HepG2 (cell line): ENCODE measurements around the gene PSMB3. TPM values are rescaled to one million over a fixed set of nuclear protein-coding genes. Genes with fewer than 3 reads are reported as not detected.

ENCODE experiments used
- ARNT2 ChIP-seq: sonication (generic); formaldehyde crosslinking; IDR thresholded peaks from 2 replicates; pipeline ENCODE4 v1.8.0; 2022; ENCODE audit warnings: mild to moderate bottlenecking, low read depth, missing genetic modification reagents, moderate library complexity
- CBFB ChIP-seq: sonication (generic); formaldehyde crosslinking; IDR thresholded peaks from 2 replicates; pipeline ENCODE4 v1.4.0; 2020; ENCODE audit warnings: missing genetic modification reagents
- CCAR2 ChIP-seq: fragments of 200-400 bp; formaldehyde crosslinking; optimal IDR thresholded peaks from 2 replicates; pipeline ENCODE3; 2018; ENCODE audit warnings: low read depth, mild to moderate bottlenecking, low read length, moderate library complexity
- FOXA3 ChIP-seq: IDR thresholded peaks from 2 replicates; pipeline ENCODE4 v1.6.1; 2016; ENCODE audit warnings: missing genetic modification reagents, missing compliant biosample characterization
- HNRNPUL1 ChIP-seq: fragments of 200-400 bp; formaldehyde crosslinking; IDR thresholded peaks from 2 replicates; pipeline ENCODE4 v1.6.1; 2017; ENCODE audit warnings: low read depth, mild to moderate bottlenecking, low read length, moderate library complexity
- KDM5A ChIP-seq: fragments of 200-600 bp; sonication (generic); IDR thresholded peaks from 2 replicates; pipeline ENCODE4 v1.7.0; 2018; ENCODE audit warnings: antibody characterized with exemption, mild to moderate bottlenecking, low read length, borderline replicate concordance
- KLF13 ChIP-seq: sonication (generic); formaldehyde crosslinking; IDR thresholded peaks from 2 replicates; pipeline ENCODE4 v1.4.0; 2020; ENCODE audit warnings: mild to moderate bottlenecking, missing genetic modification reagents
- MED1 ChIP-seq: sonication (generic); formaldehyde crosslinking; IDR thresholded peaks from 2 replicates; pipeline ENCODE4 v1.4.0; 2020; ENCODE audit warnings: missing genetic modification reagents
- MED8 ChIP-seq: sonication (generic); formaldehyde crosslinking; IDR thresholded peaks from 2 replicates; pipeline ENCODE4 v1.8.1; 2023; ENCODE audit warnings: mild to moderate bottlenecking, missing genetic modification reagents; ENCODE audit not compliant: insufficient replicate concordance
- NFYC ChIP-seq: IDR thresholded peaks from 2 replicates; pipeline ENCODE4 v1.6.1; 2016; ENCODE audit warnings: missing genetic modification reagents, missing compliant biosample characterization
- POLR2AphosphoS2 ChIP-seq: IDR thresholded peaks from 2 replicates; pipeline ENCODE4 v1.6.1; 2011; ENCODE audit warnings: low read depth, low read length, improper control_type of control experiment
- SALL2 ChIP-seq: sonication (generic); formaldehyde crosslinking; IDR thresholded peaks from 2 replicates; pipeline ENCODE4 v1.8.1; 2023; ENCODE audit warnings: mild to moderate bottlenecking, missing genetic modification reagents, inconsistent platforms
- TMF1 ChIP-seq: sonication (generic); formaldehyde crosslinking; IDR thresholded peaks from 2 replicates; pipeline ENCODE4 v1.8.1; 2022; ENCODE audit warnings: low read depth, missing genetic modification reagents
- ZFYVE20 ChIP-seq: sonication (generic); formaldehyde crosslinking; IDR thresholded peaks from 2 replicates; pipeline ENCODE4 v1.8.0; 2023; ENCODE audit warnings: low read depth, mild to moderate bottlenecking, moderate library complexity, missing genetic modification reagents, borderline replicate concordance
- ZMYM4 ChIP-seq: sonication (generic); formaldehyde crosslinking; IDR thresholded peaks from 2 replicates; pipeline ENCODE4 v1.8.1; 2023; ENCODE audit warnings: mild to moderate bottlenecking, missing genetic modification reagents
- ZNF20 ChIP-seq: sonication (generic); formaldehyde crosslinking; IDR thresholded peaks from 2 replicates; pipeline ENCODE4 v1.4.0; 2020; ENCODE audit warnings: mild to moderate bottlenecking, moderate library complexity, missing genetic modification reagents
- ZNF501 ChIP-seq: sonication (generic); formaldehyde crosslinking; IDR thresholded peaks from 2 replicates; pipeline ENCODE4 v1.5.1; 2020; ENCODE audit warnings: mild to moderate bottlenecking, moderate library complexity, missing genetic modification reagents
- ZNF549 ChIP-seq: sonication (generic); formaldehyde crosslinking; IDR thresholded peaks from 2 replicates; pipeline ENCODE4 v1.5.0; 2020; ENCODE audit warnings: missing genetic modification reagents
- ZNF563 ChIP-seq: sonication (generic); formaldehyde crosslinking; IDR thresholded peaks from 2 replicates; pipeline ENCODE4 v1.8.0; 2022; ENCODE audit warnings: mild to moderate bottlenecking, moderate library complexity, missing genetic modification reagents
- ZNF768 ChIP-seq: sonication (generic); formaldehyde crosslinking; IDR thresholded peaks from 2 replicates; pipeline ENCODE4 v1.4.0; 2020; ENCODE audit warnings: missing genetic modification reagents
- polyA plus RNA-seq, 8 experiments: library from polyadenylated mRNA; depleted of rRNA in 3 of 8; stranded (reverse) in 7 of 8; unstranded in 1 of 8; fragments of >200 nt; fragmentation: Illumina TruSeq in 4 of 8; extraction: Trizol in 4 of 8; gene quantifications; 2 replicates each; pipeline versions ENCODE4 v1.2.1 to v1.2.3, GENCODE V29; 2011 to 2016; ENCODE audit warnings: low read depth in 4 of 8, missing spikeins in 1 of 8, mixed read lengths in 1 of 8; ENCODE audit not compliant: insufficient read depth in 1 of 8
- total RNA-seq, 5 experiments: library from RNA; depleted of rRNA; stranded (reverse); fragments of >200 nt; fragmentation: Illumina TruSeq; extraction: Trizol; gene quantifications; 2 replicates each; pipeline ENCODE4 v1.2.3, GENCODE V29; 2016; ENCODE audit warnings: low read depth in 1 of 5
- TF ChIP-seq, protein P1 (sequence below): sonication (generic); formaldehyde crosslinking; IDR thresholded peaks from 2 replicates; pipeline ENCODE4 v1.5.0; 2020; ENCODE audit warnings: mild to moderate bottlenecking, missing genetic modification reagents, borderline replicate concordance
- TF ChIP-seq, protein P2 (sequence below): IDR thresholded peaks from 2 replicates; pipeline ENCODE4 v1.4.0; 2020; ENCODE audit warnings: mild to moderate bottlenecking, missing genetic modification reagents
- TF ChIP-seq, protein P3 (sequence below): sonication (generic); formaldehyde crosslinking; IDR thresholded peaks from 2 replicates; pipeline ENCODE4 v1.8.1; 2023; ENCODE audit warnings: mild to moderate bottlenecking, missing genetic modification reagents

The PSMB3 gene
- total and polyA plus RNA-seq, 2 of the 13 experiments (the other 11 are each of a cell fraction or from before 2014, with no cell fraction given): 366 to 517 TPM

DNA sequence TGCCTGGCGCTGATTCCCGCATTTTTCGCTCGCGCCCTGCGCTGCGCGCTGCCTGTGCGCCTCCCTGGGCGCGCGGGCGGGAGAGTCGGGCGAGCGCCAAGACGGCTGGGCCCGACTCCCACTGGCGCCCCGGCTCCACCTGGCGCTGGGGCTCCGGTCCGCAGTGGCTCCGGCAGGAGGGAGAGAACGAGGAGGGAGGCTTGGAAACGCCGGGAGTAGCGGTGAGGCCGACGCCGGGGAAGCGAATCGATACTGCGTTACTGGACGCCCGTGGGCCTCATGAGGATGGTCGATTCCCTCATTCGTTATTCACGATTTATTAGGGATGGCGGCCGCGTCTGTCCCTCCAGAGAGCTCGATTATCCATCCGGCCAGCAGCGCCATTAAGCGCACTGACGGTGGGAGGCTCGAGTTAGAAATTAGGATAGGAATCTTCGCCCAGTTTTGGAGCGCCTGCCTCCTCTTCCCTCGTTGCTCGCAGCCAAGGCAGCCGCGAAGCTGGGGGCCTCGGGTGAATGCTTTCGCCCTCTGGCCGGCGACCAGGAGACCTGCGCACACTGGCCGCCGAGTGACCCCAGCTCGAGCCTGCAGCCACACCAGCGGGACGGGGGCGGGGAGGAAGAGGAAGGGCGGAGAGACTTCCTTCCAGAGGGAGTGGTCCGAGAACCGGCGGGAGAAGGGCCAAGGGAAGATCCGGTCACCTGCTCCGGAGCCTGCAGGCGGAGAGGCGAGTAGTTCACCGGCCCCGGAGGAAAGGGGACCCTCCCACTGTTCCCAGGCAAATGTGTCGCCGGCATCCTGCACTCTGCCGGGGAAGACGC, 3.1 kb upstream of the PSMB3 start (continued):
- TF ChIP-seq ARNT2 (CRISPR knock-in tag) (peak; percentile 11; the same call in 1 of the 2 replicates), CCAR2 (no peak), SALL2 (CRISPR knock-in tag) (peak; percentile 88; the same call in 1 of the 2 replicates), KLF13 (no peak), ZNF501 (CRISPR knock-in tag) (peak; percentile 61; the same call in 1 of the 2 replicates), ZNF20 (CRISPR knock-in tag) (no peak; the same call in 1 of the 2 replicates), KDM5A (no peak; the same call in 1 of the 2 replicates), ZFYVE20 (CRISPR knock-in tag) (no peak), MED1 (CRISPR knock-in tag) (no peak; the same call in none of the 2 replicates), ZMYM4 (CRISPR knock-in tag) (peak; percentile 56), TMF1 (CRISPR knock-in tag) (peak; percentile 73; the same call in 1 of the 2 replicates), ZNF563 (CRISPR knock-in tag) (peak; percentile 56; the same call in 1 of the 2 replicates), ZNF549 (CRISPR knock-in tag) (no peak), HNRNPUL1 (no peak), FOXA3 (CRISPR knock-in tag) (peak; percentile 51), MED8 (CRISPR knock-in tag) (peak; percentile 89), CBFB (no peak), ZNF768 (CRISPR knock-in tag) (no peak; the same call in 1 of the 2 replicates), NFYC (peak; percentile 46), POLR2AphosphoS2 (no peak)
- TF ChIP-seq, protein P1, sequence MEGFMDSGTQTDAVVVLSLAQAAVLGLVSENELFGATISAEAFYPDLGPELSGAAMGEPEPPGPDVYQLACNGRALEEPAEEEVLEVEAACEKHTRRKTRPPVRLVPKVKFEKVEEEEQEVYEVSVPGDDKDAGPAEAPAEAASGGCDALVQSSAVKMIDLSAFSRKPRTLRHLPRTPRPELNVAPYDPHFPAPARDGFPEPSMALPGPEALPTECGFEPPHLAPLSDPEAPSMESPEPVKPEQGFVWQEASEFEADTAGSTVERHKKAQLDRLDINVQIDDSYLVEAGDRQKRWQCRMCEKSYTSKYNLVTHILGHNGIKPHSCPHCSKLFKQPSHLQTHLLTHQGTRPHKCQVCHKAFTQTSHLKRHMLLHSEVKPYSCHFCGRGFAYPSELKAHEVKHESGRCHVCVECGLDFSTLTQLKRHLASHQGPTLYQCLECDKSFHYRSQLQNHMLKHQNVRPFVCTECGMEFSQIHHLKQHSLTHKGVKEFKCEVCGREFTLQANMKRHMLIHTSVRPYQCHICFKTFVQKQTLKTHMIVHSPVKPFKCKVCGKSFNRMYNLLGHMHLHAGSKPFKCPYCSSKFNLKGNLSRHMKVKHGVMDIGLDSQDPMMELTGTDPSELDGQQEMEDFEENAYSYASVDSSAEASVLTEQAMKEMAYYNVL (CRISPR knock-in tag): peak; percentile 60
- TF ChIP-seq, protein P2, sequence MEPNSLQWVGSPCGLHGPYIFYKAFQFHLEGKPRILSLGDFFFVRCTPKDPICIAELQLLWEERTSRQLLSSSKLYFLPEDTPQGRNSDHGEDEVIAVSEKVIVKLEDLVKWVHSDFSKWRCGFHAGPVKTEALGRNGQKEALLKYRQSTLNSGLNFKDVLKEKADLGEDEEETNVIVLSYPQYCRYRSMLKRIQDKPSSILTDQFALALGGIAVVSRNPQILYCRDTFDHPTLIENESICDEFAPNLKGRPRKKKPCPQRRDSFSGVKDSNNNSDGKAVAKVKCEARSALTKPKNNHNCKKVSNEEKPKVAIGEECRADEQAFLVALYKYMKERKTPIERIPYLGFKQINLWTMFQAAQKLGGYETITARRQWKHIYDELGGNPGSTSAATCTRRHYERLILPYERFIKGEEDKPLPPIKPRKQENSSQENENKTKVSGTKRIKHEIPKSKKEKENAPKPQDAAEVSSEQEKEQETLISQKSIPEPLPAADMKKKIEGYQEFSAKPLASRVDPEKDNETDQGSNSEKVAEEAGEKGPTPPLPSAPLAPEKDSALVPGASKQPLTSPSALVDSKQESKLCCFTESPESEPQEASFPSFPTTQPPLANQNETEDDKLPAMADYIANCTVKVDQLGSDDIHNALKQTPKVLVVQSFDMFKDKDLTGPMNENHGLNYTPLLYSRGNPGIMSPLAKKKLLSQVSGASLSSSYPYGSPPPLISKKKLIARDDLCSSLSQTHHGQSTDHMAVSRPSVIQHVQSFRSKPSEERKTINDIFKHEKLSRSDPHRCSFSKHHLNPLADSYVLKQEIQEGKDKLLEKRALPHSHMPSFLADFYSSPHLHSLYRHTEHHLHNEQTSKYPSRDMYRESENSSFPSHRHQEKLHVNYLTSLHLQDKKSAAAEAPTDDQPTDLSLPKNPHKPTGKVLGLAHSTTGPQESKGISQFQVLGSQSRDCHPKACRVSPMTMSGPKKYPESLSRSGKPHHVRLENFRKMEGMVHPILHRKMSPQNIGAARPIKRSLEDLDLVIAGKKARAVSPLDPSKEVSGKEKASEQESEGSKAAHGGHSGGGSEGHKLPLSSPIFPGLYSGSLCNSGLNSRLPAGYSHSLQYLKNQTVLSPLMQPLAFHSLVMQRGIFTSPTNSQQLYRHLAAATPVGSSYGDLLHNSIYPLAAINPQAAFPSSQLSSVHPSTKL (CRISPR knock-in tag): peak; percentile 61; the same call in 1 of the 2 replicates
- TF ChIP-seq, protein P3, sequence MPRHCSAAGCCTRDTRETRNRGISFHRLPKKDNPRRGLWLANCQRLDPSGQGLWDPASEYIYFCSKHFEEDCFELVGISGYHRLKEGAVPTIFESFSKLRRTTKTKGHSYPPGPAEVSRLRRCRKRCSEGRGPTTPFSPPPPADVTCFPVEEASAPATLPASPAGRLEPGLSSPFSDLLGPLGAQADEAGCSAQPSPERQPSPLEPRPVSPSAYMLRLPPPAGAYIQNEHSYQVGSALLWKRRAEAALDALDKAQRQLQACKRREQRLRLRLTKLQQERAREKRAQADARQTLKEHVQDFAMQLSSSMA (CRISPR knock-in tag): peak; percentile 87
